ENCODE results near the gene SHROOM4.

DNA sequence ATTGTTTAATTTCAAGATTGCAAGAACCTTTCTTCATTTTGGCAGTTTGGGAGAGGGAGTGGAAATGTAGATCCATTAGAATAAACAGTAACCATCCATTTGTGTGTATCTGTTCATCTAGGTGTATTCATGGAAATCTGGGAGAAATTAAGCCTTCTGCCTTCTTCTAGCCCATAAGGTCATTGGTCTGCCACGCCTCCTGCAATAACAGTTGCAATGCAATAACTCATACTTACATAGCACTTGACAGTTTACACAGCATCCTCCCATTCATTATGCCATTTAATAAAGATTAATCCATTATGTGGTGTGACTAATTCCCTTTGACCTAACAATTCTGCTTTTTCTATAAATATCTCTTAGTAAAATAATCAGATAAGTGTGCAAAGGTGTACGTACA, 42.6 kb downstream of the SHROOM4 start:
- TF ChIP-seq, protein P1, sequence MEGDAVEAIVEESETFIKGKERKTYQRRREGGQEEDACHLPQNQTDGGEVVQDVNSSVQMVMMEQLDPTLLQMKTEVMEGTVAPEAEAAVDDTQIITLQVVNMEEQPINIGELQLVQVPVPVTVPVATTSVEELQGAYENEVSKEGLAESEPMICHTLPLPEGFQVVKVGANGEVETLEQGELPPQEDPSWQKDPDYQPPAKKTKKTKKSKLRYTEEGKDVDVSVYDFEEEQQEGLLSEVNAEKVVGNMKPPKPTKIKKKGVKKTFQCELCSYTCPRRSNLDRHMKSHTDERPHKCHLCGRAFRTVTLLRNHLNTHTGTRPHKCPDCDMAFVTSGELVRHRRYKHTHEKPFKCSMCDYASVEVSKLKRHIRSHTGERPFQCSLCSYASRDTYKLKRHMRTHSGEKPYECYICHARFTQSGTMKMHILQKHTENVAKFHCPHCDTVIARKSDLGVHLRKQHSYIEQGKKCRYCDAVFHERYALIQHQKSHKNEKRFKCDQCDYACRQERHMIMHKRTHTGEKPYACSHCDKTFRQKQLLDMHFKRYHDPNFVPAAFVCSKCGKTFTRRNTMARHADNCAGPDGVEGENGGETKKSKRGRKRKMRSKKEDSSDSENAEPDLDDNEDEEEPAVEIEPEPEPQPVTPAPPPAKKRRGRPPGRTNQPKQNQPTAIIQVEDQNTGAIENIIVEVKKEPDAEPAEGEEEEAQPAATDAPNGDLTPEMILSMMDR (IDR thresholded peaks at IDR 0.05; ENCODE audit: low read length) = no peak
- TF ChIP-seq EZH2 (optimal IDR thresholded peaks at IDR 0.05; ENCODE audit: low read depth, low read length) = no peak

Data from MM.1S (cell line).